Mesenteric fat pad (tissue), 1 donor: Measurements from ENCODE around the gene TMCC1. TPM values are rescaled to one million over a fixed set of nuclear protein-coding genes. Genes with fewer than 3 reads are reported as not detected.
"Not testable (repeated sequence)": the region's sequence is repeated elsewhere in the genome, so short reads cannot be mapped to it uniquely, and the experiment has no call there.

Source experiments
- DNase-seq: peaks from one replicate; pipeline ENCODE4 v3.0.0-alpha.2; 2020; ENCODE audit warnings: low spot score
- total RNA-seq: library from RNA; stranded (reverse); fragmentation: NEBNext Ultra II Directional; extraction: Animal tissue kit (Norgen Biotek cat#: 25700); gene quantifications from one replicate; pipeline ENCODE4 v1.2.1, GENCODE V29; 2021
- donor health status: DM: yes; HTN: yes; CAD: no.

Gene TMCC1
- total RNA-seq, 1 donor from 2014 or later: 41.0 TPM

GRCh38 chr3:129654131-129654530, 239.4 kb downstream of the TMCC1 start:
- no peak for DNase-seq

GRCh38 chr3:129653019-129653418, 240.5 kb downstream of the TMCC1 start:
- no peak for DNase-seq

GRCh38 chr3:129651435-129652202, 241.9 kb downstream of the TMCC1 start:
- DNase-seq: no peak

- no peak for DNase-seq
Observed at GRCh38 chr3:129650256-129650872, 243.1 kb downstream of the TMCC1 start.

- no peak for DNase-seq
Observed at GRCh38 chr3:129648391-129648790, 245.1 kb downstream of the TMCC1 start.

GRCh38 chr3:129645286-129645685, 248.2 kb downstream of the TMCC1 start:
- DNase-seq: no peak

GRCh38 chr3:129644836-129645235, 248.7 kb downstream of the TMCC1 start:
- no peak for DNase-seq

GRCh38 chr3:129641567-129642260, 251.8 kb downstream of the TMCC1 start:
- DNase-seq: not testable (repeated sequence)

- DNase-seq: not testable (repeated sequence)
Observed at GRCh38 chr3:129640985-129641384, 252.5 kb downstream of the TMCC1 start.

GRCh38 chr3:129638481-129638880, 255.0 kb downstream of the TMCC1 start:
- no peak for DNase-seq

GRCh38 chr3:129636082-129636481, 257.4 kb downstream of the TMCC1 start:
- DNase-seq: no peak

- no peak for DNase-seq
Observed at GRCh38 chr3:129635656-129636055, 257.9 kb downstream of the TMCC1 start.

GRCh38 chr3:129633751-129634481, 259.6 kb downstream of the TMCC1 start:
- DNase-seq: no peak

GRCh38 chr3:129632977-129633376, 260.5 kb downstream of the TMCC1 start:
- DNase-seq: no peak

- no peak for DNase-seq
Observed at GRCh38 chr3:129632556-129632955, 261.0 kb downstream of the TMCC1 start.

GRCh38 chr3:129632056-129632455, 261.5 kb downstream of the TMCC1 start:
- no peak for DNase-seq

- DNase-seq: no peak
Observed at GRCh38 chr3:129629011-129629410, 264.5 kb downstream of the TMCC1 start.

GRCh38 chr3:129628169-129628522, 265.4 kb downstream of the TMCC1 start:
- no peak for DNase-seq

GRCh38 chr3:129627350-129628168, 266.0 kb downstream of the TMCC1 start:
- peak; percentile 90 for DNase-seq

- DNase-seq: peak; percentile 97
Observed at GRCh38 chr3:129626744-129627349, 266.7 kb downstream of the TMCC1 start.
